ENCODE data around the gene HDGFL2.

Gene HDGFL2

DNA sequence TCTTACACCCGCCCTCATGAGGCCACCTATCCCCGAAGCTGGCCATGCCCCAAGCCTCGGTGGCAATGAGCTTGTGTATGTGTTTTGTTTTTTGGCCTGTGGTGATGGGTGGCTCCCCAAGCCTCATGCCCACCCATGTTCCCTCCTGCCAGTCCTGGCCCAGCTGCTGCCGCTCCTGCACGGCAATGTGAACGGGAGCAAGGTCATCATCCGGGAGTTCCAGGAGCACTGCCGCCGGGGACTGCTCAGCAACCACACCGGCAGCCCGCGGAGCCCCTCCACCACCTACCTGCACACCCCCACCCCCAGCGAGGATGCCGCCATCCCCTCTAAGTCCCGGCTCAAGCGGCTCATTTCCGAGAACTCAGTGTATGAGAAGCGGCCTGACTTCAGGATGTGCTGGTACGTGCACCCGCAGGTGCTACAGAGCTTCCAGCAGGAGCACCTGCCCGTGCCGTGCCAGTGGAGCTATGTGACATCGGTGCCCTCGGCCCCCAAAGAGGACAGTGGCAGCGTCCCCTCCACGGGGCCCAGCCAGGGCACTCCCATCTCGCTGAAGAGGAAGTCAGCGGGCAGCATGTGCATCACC, 39.1 kb upstream of the HDGFL2 start:
- TF ChIP-seq, protein P1, sequence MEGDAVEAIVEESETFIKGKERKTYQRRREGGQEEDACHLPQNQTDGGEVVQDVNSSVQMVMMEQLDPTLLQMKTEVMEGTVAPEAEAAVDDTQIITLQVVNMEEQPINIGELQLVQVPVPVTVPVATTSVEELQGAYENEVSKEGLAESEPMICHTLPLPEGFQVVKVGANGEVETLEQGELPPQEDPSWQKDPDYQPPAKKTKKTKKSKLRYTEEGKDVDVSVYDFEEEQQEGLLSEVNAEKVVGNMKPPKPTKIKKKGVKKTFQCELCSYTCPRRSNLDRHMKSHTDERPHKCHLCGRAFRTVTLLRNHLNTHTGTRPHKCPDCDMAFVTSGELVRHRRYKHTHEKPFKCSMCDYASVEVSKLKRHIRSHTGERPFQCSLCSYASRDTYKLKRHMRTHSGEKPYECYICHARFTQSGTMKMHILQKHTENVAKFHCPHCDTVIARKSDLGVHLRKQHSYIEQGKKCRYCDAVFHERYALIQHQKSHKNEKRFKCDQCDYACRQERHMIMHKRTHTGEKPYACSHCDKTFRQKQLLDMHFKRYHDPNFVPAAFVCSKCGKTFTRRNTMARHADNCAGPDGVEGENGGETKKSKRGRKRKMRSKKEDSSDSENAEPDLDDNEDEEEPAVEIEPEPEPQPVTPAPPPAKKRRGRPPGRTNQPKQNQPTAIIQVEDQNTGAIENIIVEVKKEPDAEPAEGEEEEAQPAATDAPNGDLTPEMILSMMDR (IDR thresholded peaks at IDR 0.05): no peak

DNA sequence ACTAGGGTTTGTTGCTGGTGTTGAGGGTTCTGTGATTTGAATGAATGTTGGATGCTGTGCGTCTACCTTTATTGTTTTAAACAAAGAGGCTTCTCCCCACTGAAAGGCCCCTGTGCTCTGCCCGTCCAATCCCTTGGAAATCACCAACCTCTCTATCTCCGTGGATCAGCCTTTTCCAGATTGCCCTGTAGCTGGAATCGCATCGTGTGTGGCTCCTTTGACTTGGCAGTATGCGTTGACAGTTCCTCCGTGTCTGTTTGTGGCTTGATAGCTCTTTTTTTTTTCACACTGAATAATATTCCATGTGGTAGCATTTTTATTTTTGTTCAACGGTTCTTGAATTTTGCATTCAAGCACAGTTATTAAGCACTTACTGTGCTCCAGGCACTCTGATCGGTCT, 37.7 kb upstream of the HDGFL2 start:
- H3K36me3 ChIP-seq (ENCODE audit: control insufficient read depth, insufficient read depth, low read length): no peaks in the 10 kb centered on the region
- TF ChIP-seq, protein P1 (IDR thresholded peaks at IDR 0.05): no peak
- H3K4me2 ChIP-seq (ENCODE audit: low read length): no peak overlapping the region

More for the DNA sequence above, 39.1 kb upstream of the HDGFL2 start:
- Histone ChIP-seq H3K4me1 (no peaks in the 10 kb centered on the region), H3K9ac (no peak overlapping the region), H3K4me3 (ENCODE audit: low read depth, low read length) (no peak overlapping the region), H3K79me2 (no peaks in the 10 kb centered on the region), H2AFZ (no peak overlapping the region), H3K27me3 (ENCODE audit: control insufficient read depth, insufficient read depth, low read length) (no peaks in the 10 kb centered on the region), H3K9me3 (ENCODE audit: control insufficient read depth, low read length) (no peaks in the 10 kb centered on the region), H3K36me3 (ENCODE audit: control insufficient read depth, insufficient read depth, low read length) (no peaks in the 10 kb centered on the region), H3K4me2 (ENCODE audit: low read length) (no peak overlapping the region), H3K27ac (no peak overlapping the region)

DNA sequence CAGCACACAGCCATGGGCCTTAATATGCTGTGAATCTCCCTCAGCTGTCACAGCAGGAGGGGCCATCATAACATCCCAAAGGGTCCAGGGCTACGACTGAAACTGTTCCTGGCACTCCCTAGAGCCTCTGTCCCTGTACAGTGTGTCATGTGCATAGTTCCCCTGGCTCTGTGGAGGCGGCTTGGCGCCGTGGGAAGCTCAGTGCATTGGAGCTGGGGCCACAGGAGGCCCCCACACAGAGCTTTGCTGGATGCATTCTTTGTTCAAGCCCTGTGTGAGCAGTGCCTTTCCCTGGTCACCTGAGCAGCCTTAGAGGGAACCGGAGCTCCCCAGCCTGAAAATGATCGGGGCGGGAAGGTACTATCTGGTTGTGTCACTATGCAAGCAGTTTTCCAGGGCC, 35.9 kb upstream of the HDGFL2 start:
- no peaks in the 10 kb centered on the region for H3K36me3 ChIP-seq (ENCODE audit: control insufficient read depth, insufficient read depth, low read length)
- no peak overlapping the region for H3K27ac ChIP-seq
- no peaks in the 10 kb centered on the region for H3K4me1 ChIP-seq
- no peak overlapping the region for H3K4me3 ChIP-seq (ENCODE audit: low read depth, low read length)
- TF ChIP-seq, protein P1 (IDR thresholded peaks at IDR 0.05): no peak
- H3K9ac ChIP-seq: no peak overlapping the region
- no peaks in the 10 kb centered on the region for H3K9me3 ChIP-seq (ENCODE audit: control insufficient read depth, low read length)
- no peak overlapping the region for H3K4me2 ChIP-seq (ENCODE audit: low read length)
- H3K79me2 ChIP-seq: no peaks in the 10 kb centered on the region
- no peak overlapping the region for H2AFZ ChIP-seq
- H3K27me3 ChIP-seq (ENCODE audit: control insufficient read depth, insufficient read depth, low read length): no peaks in the 10 kb centered on the region

More for the DNA sequence above, 37.7 kb upstream of the HDGFL2 start:
- Histone ChIP-seq H3K27me3 (ENCODE audit: control insufficient read depth, insufficient read depth, low read length) (no peaks in the 10 kb centered on the region), H2AFZ (no peak overlapping the region), H3K9me3 (ENCODE audit: control insufficient read depth, low read length) (no peaks in the 10 kb centered on the region), H3K27ac (no peak overlapping the region), H3K4me1 (no peaks in the 10 kb centered on the region), H3K4me3 (ENCODE audit: low read depth, low read length) (no peak overlapping the region), H3K9ac (no peak overlapping the region), H3K79me2 (no peaks in the 10 kb centered on the region)

DNA sequence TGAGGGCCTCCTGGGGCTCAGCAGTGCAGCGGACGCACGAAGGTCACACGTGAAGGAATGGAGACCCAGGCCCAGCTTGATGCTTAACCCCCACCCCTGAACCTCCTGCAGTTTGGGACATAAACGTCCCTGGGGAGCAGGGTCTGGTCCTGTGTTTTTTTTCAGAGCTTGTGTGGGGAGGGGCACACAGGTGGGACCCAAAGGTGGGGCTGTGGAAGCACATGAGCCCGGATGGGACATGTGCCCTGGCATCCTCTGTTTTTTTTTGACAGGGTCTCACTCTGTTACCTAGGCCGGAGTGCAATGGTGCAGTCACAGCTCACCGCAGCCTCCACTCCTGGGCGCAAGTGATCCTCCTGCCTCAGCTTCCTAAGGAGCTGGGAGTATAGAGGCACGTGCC, 35.0 kb upstream of the HDGFL2 start:
- Histone ChIP-seq H3K4me2 (ENCODE audit: low read length) (no peak overlapping the region), H3K4me1 (no peaks in the 10 kb centered on the region), H3K9me3 (ENCODE audit: control insufficient read depth, low read length) (no peaks in the 10 kb centered on the region), H3K27ac (no peak overlapping the region), H3K27me3 (ENCODE audit: control insufficient read depth, insufficient read depth, low read length) (no peaks in the 10 kb centered on the region), H3K4me3 (ENCODE audit: low read depth, low read length) (no peak overlapping the region), H2AFZ (no peak overlapping the region), H3K9ac (no peak overlapping the region), H3K36me3 (ENCODE audit: control insufficient read depth, insufficient read depth, low read length) (no peaks in the 10 kb centered on the region), H3K79me2 (no peaks in the 10 kb centered on the region)
- TF ChIP-seq, protein P1 (IDR thresholded peaks at IDR 0.05): no peak

DNA sequence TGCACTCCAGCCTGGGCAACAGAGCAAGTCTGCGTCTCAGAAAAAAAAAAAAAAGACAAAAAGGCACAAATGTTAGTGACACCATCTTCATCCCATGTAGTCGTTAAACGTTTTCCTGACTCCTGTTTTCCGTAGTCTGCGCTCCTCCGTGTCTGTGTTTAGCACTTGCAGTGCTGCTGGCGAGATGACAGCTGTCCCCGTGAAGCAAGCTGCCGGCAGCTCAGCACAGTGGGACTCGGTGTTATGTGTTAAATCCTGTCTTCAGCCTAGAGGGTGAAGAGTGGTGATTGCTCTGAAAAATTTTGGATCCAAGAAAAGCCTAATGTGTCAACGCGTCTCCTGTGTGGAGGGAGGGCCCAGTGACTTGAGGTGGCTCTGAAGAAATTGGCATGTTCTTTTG, 32.9 kb upstream of the HDGFL2 start:
- H3K27ac ChIP-seq: no peak overlapping the region
- no peaks in the 10 kb centered on the region for H3K27me3 ChIP-seq (ENCODE audit: control insufficient read depth, insufficient read depth, low read length)
- H3K79me2 ChIP-seq: no peaks in the 10 kb centered on the region
- no peak overlapping the region for H3K9ac ChIP-seq
- H3K4me1 ChIP-seq: no peaks in the 10 kb centered on the region
- TF ChIP-seq, protein P1 (IDR thresholded peaks at IDR 0.05): no peak
- H3K4me3 ChIP-seq (ENCODE audit: low read depth, low read length): no peak overlapping the region
- H3K4me2 ChIP-seq (ENCODE audit: low read length): no peak overlapping the region
- H3K9me3 ChIP-seq (ENCODE audit: control insufficient read depth, low read length): no peaks in the 10 kb centered on the region
- H3K36me3 ChIP-seq (ENCODE audit: control insufficient read depth, insufficient read depth, low read length): no peaks in the 10 kb centered on the region
- no peak overlapping the region for H2AFZ ChIP-seq

Measured in parathyroid adenoma (tissue), 2 donors.